ENCODE results near the gene GLCE.

GLCE gene

DNA sequence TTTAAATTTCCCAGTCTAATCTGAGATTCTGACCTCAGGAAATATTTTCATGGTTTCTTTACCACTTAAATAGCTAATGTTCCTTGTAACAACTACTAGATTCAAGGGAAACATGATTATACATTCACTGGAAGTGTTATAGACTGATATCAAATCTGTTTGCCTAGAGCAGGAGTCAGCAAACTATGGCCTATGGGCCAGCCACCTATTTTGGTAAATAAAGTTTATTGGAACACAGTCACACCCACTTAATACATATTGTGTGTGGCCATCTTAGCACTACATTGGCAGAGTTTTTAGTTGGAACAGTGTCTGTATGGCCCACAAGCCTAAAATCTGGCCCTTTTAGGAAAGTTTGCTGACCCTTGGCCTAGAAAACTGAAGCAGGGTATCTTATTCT lies 50.1 kb downstream of the GLCE start:
- DNase-seq, result no peak

DNA sequence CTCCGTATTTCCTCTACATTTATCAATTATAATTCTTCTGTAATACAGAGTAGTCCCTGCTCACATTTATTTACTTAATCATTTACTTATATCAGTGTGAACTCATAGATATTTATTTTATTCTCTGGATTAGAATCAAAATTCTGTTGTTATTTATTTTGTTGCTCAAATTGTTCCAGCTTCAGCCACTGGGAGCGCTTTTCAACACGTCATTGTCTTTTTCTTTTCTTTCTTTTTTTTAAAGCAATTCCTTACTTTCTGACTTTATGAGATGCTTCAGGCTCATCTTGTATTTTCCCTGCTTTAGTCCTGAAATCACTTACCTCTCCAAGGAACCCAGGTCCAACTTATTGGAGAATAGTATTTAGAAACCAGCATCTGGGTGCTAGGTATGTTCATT lies 53.4 kb downstream of the GLCE start:
- DNase-seq, result no peak

DNA sequence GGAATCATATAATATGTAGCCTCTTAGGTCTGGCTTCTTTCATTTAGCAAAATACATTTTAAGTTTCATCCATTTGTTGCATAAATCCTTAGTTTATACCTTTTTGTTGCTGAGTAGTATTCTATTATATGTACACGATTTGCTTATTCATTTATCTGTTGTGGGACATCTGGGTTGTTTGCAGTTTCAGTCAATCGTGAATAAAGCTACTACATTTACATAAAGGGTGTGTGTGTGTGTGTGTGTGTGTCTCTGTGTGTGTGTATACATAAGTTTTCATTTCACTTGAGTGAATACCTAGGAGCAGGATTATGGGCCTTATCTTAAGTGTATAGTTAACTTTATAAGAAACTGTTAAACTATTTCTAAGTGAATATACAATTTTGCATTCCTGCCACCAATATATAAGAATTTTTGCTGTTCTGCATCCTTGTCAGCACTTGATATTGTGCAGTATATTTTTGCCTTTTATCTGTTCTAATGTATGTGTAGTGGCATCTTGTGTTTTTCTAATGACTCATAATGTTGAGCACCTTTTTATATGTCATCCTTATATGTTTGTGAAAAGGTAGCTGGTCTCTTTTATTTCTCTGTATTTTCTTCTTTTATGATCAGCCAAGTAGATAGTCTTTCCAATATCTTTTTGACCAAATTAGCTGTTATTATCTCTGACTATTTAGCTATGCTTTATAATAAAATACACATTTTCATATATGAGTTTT lies 55.0 kb downstream of the GLCE start:
- DNase-seq, result no peak

DNA sequence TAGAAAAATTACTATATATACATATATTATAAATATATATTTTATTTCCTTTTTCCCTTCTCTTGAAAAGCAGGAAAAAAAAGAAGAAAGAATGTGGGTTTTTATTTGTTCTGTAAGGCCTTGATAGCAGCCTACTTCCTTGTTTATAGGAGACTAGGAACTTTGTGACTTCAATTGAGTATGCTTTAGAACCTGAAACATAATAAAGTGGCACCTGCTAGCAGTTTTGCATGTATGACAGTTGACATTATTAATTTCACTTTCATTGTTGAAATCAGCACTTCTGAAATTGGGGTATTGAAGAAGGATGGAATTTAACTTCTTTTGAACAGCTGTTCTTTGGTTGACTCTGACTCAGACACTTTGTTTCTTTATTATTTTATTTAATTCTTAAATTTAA lies 56.9 kb downstream of the GLCE start:
- no peak for DNase-seq

DNA sequence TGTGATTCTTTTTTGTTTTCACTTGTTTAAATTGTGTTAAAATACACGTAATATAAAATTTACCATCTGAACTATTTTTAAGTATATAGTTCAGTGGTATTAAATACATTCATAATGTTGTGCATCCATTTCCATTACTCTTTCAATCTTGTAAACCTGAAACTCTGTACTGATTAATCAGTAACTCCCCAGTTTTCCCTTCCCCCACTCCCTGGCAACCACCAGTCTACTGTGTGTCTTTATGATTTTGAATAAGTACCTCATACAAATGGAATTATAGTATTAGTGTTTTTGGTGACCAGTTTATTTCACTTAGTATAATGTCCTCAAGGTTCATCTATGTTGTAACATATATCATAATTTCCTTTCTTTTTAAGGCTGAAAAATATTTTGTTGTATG lies 59.3 kb downstream of the GLCE start:
- DNase-seq, result no peak

DNA sequence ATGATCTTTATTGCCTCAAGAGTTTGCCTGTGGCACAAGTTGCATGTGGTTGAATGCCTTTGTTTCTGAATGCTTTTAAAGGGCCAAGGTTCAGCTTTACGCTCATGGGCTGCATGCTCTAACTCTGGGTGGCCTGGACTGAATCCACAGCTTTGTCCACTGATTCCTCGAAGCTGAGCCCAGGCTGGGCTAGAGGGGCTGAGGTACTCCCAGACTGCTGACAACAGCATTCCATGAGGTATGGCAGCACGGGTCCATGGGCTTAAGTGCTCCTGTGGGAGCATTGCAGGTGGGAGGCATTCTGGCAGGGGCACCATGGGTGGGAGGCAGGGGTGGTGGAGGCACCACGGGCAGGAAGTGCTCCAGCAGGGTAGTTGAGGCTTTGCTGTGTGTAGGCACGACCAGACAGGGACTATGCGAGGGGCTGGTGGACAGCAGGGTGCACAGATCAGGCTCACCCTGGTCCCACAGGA lies 61.6 kb downstream of the GLCE start:
- no peak for DNase-seq

DNA sequence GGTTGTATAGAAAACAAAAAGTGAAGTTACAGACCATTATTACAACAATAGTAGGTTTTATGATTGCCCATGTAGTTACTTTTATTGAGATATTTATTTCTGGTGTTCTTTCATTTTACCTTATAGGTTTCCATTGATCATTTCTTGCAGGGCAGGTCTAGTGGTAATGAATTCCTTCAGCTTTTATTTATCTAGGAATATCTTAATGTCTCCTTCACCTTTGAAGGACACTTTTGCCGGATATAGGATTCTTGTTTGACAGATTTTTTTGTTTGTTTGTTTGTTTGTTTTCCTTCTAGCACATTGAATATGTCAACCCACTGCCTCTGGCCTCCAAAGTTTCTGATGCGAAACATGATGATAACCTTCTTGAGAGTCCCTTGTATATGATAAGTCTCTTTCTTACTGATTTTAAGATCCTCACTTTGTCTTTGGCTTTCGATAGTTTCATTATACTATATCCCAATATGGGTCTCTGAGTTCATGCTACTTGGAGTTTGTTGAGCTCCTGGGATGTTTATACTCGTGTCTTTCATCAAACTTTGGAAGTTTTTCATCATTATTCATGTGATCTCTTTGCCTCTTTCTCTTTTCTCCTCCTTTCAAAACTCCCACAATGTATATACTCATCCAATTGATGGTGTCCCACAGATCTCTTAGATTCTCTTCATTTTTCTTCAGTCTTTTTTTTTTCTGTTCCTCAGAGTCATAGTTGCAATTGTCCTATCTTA lies 62.8 kb downstream of the GLCE start:
- no peak for DNase-seq

DNA sequence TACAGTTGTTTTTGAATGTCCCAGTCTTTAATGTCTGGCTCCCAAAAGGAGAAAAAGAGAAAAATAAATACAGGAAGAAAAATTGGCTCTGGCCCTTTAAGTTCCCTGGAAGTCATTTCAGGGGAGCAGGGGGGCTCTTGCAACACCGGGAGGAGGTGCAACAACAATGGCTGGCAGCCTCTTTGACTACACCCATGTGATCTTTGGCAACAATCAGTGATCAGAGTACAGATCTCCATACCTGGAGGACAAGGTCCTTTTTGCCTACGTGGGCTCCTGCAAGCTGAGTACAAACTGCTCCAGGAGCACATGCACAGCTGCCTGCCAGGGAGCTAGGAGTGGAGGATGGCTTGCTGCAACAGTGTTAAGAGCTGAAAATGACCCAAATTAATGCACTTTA lies 63.9 kb downstream of the GLCE start:
- no peak for DNase-seq

DNA sequence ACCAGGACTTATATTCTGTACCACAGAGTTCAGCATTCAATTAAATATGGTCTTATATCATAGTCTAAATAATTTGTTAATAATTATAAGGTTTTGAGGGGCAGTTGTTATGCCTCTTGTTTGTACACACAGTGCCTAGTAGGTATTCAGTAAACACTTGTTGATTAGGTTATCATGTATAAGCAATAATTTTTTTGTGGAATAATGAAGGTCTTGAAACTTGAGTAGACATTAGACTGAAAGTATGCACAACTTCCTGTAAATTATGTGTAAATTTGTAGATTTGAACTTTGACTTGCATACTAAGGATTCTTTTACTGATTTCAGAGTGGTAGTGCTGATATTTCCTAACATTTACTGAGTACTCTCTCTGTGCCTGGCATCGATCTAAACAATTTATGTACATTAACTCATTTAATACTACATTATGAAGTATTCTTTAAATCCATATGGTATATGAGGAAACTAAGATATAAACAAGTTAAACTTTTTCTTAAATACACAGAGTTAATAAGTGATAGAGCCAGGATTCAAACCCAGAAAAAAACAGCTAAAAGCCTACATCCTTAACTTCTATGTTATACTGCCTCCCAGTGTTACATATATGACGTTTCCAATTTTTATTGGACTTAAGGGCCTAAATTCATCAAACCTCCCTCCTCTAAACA lies 65.1 kb downstream of the GLCE start:
- no peak for DNase-seq

DNA sequence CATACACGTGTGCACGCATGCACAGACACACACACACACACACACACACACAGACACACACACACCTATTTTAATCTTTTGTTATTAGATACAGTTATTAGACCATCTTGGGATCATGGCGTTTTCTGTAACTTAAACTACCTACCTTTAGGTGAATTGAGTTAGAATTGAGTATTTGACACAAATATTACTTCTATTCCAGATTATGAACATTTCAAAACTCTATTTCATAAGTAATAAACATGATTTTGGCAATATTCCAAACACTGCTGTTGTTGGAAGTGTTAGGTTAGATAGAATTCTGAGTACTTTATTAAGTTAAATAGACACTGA lies 65.6 kb downstream of the GLCE start:
- DNase-seq, result no peak

DNA sequence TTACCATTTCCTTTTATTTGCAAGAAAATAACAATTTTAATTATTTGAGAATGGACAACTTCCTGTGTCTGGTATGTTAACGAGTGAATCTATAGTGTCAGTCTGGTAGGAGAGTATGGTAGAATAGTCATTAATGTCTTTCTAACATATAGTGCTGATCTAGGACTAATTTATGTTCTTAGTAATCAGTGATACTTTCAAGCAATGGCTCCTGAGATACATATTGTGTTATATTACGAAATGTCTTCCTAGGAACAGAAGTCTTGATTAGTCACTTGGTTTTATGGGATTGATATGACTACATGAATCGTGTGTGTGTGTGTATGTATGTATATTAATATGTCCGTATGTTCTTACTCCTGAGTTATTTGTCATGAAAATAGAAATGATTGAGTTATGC lies 71.7 kb downstream of the GLCE start:
- DNase-seq, result no peak

DNA sequence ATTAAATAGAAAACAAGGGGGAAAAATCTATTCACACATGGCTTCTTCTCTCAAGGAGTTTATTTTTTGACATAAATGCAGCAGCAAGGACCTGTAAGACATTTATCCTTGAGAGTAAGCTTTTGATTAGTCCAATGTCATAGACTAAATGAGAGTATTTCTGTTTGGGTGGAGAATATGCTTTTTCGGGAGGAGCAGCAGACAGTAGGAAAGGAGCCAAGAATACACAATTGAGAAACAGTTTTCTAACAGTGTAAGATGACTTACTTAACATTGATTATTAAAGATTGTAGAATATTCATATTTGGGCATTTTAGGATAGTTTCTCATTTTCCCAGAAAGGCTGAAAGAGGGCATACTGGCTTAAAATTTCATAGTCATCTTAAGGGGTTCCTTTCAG lies 72.3 kb downstream of the GLCE start:
- DNase-seq, result no peak

DNA sequence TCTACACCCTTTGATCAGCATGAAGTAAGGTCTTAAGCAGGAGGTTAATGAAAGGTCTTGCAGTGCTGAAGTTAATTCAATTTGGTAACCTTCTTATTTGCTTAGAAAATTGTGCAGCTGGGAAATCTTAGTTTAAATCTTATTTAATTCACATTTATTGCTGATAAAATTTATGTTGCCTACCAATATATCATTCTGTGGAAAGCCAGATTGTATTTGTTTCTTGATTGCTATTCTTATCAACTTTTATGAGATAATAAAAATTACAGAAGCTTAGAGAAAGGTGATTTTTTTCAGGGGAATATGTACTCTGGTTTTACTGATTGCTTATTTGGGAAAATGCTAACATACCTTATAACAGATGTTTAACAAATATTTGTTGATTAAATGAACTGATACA lies 74.2 kb downstream of the GLCE start:
- no peak for DNase-seq

DNA sequence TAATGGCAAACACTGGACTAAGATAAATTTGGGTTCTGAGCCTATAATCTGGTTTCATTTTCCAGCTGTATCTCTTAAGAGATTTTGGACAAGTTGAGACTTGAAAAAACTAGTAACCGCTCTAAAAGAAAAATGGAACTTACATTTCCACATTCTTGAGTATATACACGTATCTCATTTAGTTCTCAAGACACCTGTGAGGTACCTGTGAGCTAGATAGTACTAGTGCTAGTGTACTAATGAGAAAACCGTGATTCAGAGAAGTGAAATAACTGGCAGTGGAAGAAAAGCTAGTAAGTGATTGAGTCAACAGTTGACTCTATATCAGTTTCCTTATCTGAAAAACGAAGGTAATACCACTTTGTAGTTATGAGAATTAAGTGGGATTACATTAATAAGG lies 76.1 kb downstream of the GLCE start:
- no peak for DNase-seq

DNA sequence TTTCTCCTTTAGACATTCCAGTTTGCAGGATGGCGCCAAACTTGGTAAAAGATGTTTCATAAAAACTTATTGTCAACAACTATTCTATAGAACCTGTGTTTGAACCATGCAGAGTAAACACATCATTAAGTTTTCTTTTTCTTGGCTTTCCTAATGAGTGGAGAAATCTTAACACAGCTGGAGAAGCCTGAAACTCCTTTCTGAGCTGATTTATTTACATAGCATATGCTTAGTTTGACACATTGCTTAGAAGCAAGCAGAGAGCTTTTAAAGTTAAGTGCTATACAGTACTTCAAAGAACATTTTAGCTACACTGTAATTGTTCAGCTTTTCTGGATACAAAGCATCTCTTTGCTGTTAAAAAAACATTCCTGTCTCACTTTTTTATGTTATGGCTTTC lies 77.3 kb downstream of the GLCE start:
- DNase-seq, result no peak

DNA sequence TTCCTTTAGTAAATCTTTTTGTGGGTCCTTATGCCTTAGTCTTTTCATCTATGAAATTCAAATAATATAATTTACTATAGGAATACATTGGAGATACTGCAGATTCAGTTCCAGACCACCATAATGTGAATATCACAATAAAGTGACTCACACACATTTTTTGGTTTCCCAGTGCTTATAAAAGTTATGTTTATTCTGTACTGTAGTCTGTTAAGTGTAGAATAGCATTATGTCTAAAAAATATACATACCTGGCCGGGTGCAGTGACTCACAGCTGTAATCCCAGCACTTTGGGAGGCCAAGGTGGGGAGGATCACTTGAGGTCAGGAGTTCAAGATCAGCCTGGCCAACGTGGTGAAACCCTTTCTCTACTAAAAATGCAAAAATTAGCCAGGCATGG lies 84.4 kb downstream of the GLCE start:
- DNase-seq, result no peak

DNA sequence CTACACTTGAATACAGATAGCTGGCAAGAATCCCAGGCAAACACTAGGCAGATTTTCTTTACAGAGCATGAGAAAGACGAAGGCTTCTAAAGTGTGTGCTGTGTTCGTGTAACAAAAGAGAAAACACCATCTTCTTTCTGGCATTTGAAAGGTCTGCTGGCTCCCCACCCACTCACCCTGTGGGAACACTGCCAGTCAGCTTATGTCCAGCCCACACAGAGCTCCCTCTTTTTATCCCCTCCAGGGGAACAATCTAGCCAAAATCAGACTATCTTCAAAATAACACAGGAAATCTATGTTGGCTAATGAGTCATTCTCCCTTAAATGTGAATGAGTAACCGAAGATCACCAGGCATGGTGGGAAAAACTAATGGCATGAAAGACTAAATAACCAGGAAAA lies 92.7 kb downstream of the GLCE start:
- no peak for DNase-seq

DNA sequence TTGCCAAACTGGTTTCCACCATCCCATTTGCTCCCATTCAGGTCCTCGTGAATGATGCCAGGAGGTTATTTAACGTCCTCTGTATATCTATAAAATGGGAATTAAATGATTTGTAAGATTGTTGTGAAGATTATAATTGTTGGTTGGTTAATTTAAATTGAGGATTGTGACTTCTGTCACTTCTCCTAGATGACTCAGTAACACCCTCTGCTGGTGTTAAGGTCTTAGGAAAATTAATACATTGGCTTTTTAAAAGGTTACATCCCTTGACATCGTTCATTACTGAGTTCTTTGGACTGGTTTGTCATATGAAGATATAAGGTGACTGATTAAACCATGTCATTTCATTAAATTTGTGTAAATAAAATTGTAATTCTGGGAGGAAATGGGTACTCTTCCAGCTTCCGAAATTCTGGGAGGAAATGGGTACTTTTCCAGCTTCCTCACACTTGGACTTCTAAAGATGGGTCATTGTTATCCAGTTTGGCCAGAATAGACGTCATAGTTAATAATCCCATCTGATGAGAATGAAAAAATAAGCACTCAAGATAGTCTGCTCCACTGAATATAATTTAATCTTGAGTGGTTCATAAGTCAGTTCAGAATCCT lies 105.0 kb downstream of the GLCE start:
- DNase-seq, result no peak

DNA sequence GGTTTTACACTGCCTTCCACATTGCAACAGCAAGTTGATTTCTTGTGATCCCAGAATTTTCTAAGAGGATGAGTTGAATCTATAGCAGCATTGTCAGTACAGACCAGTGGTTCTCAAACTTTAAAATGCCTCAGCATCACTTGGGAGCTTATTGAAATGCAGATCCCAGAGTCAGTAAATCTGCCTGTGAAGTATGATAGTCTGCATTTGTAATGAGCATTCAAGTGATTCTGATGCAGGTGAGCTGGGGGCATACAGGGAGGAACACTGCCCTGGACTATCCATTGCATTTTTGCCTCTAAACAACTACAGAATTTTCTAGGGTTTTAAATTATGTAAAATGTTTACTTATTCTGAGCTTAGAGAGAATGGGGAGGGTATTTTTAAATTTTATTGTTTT lies 110.8 kb downstream of the GLCE start:
- DNase-seq, result no peak

DNA sequence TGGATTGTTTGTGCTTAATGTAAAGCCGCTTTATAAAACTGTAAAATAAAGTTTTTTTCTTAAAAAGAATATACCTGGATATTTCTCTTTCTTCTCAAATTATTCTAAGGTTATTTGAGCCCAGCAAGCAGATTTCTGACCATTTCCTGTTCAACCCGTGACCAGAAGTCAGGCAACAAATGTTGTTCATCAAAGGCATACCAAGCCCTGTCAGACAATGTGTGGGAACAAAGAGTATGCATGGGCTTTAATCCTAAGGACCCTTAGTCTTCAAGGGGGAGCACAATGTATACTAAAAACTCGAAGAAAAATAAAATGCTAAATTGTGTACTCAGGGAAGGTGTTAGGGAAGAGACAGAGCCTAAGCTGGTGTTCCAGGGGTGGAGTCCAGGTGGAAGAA lies 111.7 kb downstream of the GLCE start:
- DNase-seq, result no peak

DNA sequence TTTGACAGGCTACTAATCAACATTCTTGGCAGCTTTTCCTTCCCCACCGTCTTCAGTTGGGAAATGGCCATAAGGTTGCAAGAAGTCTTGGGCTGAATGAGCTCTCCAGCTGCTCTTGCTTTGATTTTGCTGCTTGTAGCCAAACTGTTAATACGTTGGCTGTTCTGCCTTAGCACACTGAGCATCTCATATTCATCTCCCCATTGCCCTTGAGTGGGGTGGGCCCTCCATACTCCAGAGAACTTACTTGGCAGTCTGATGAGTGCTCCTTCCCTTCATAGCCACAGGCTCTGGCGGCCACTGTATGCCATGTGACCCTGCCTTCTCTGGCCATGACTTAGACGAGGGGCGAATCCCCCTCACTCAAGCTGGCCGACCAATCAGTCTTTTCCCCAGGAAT lies 112.5 kb downstream of the GLCE start:
- no peak for DNase-seq

DNA sequence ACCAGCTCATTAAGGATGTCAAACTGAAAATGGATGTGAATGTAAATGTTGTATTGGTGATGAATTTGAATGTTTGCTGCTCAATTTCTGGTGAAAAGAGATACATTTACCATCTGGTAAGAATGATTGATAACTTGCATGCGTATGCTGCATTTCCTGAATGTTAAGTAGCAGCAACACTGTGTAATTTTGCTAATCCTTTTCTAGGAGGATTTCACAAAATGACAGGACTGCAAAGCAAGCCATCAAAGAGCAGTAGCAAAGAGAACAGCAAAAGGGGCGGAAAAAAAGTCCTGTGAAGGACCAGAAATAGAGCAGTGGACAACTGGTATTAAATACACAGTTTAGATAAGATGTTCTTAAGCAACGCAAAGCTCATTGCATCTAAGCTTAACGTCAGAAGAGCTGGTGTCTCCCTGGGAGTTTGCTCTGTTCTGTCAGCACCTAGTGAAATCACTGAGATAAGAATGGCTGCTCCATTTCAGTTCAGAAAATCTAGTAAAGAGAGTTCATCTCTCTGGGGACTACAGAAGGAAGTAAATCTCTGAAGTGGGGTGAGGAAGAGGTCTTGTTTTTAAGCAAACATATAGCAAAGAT lies 114.7 kb downstream of the GLCE start:
- no peak for DNase-seq

DNA sequence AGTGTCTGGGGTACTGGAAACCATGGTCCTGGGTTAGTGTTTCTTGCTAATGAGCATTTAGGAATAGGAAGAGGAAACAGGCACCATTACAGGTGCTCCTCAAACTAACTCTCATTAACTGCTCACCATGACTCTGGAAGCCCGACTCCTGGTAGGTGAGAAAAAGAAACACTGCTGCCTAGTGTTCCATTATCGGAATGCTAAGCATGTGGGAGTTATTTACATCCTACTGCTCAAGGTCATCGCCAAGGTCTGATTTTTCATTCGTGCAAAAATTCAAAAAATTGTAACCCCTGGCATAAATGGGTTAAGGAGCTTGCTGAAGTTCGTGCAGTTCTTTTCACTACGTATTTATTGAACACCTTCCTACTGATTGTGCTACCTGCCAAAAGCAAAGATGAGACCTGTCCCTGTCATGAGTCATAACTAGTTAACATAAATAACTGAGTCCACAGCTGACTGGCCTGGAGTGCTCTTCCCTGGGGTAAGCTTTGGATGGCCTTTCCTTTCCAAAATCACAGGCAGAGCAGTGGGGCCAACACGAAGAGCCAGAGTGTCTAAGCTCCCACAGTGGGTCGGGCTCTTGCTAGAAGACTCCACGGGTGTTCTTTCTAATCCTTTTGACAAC lies 115.6 kb downstream of the GLCE start:
- DNase-seq, result no peak
